MM.1S (cell line): ENCODE data around the gene C19orf38.

Source experiments
- DNase-seq: peaks from one replicate; pipeline ENCODE4 v3.0.0-alpha.2; 2015
- H2AFZ ChIP-seq: fragments of 300-600 bp; sonication (generic); 2 replicates; pipeline ENCODE4 v1.6.0; 2016; ENCODE audit warnings: antibody characterized with exemption, low read length
- H3F3A ChIP-seq: fragments of 300-600 bp; sonication (generic); 2 replicates; pipeline ENCODE4 v1.6.1; 2016; ENCODE audit warnings: mild to moderate bottlenecking, antibody characterized with exemption, low read length, moderate library complexity, mixed read lengths; ENCODE audit not compliant: insufficient read depth
- H3K27ac ChIP-seq: fragments of 300-600 bp; sonication (generic); 2 replicates; pipeline ENCODE4 v1.5.1; 2016; ENCODE audit warnings: mild to moderate bottlenecking, low read length
- H3K27me3 ChIP-seq: fragments of 300-600 bp; sonication (generic); replicated peaks from 2 replicates; pipeline ENCODE4 v1.6.0; 2016; ENCODE audit warnings: low read length; ENCODE audit not compliant: insufficient read depth
- H3K36me3 ChIP-seq: fragments of 300-600 bp; sonication (generic); replicated peaks from 2 replicates; pipeline ENCODE4 v1.6.1; 2016; ENCODE audit warnings: mild to moderate bottlenecking, low read length, mixed read lengths; ENCODE audit not compliant: insufficient read depth
- H3K4me1 ChIP-seq: fragments of 300-600 bp; sonication (generic); 2 replicates; pipeline ENCODE4 v1.6.1; 2016; ENCODE audit warnings: low read length, mixed read lengths
- H3K4me2 ChIP-seq: fragments of 300-600 bp; sonication (generic); 2 replicates; pipeline ENCODE4 v1.6.0; 2016; ENCODE audit warnings: low read depth, low read length
- H3K4me3 ChIP-seq: fragments of 300-600 bp; sonication (generic); 2 replicates; pipeline ENCODE4 v1.5.1; 2016; ENCODE audit warnings: low read length, mixed read lengths
- H3K79me2 ChIP-seq: fragments of 300-600 bp; sonication (generic); 2 replicates; pipeline ENCODE4 v1.6.1; 2016; ENCODE audit warnings: mixed run types, low read length, mixed read lengths
- H3K9ac ChIP-seq: fragments of 300-600 bp; sonication (generic); 2 replicates; pipeline ENCODE4 v1.6.1; 2016; ENCODE audit warnings: low read length, mixed read lengths
- H3K9me2 ChIP-seq: fragments of 300-600 bp; sonication (generic); replicated peaks from 2 replicates; pipeline ENCODE4 v1.6.1; 2016; ENCODE audit warnings: mild to moderate bottlenecking, low read length, mixed read lengths; ENCODE audit not compliant: insufficient read depth
- H3K9me3 ChIP-seq: fragments of 300-600 bp; sonication (generic); replicated peaks from 2 replicates; pipeline ENCODE4 v1.6.1; 2016; ENCODE audit warnings: mild to moderate bottlenecking, low read length, mixed read lengths; ENCODE audit not compliant: insufficient read depth
- H4K20me1 ChIP-seq: fragments of 300-600 bp; sonication (generic); 2 replicates; pipeline ENCODE4 v1.6.1; 2016; ENCODE audit warnings: mild to moderate bottlenecking, low read length, moderate library complexity, mixed read lengths; ENCODE audit not compliant: insufficient read depth
- EZH2 ChIP-seq: fragments of 300-600 bp; sonication (generic); optimal IDR thresholded peaks from 2 replicates; pipeline ENCODE3; 2017; ENCODE audit warnings: low read depth, mild to moderate bottlenecking, antibody characterized with exemption, low read length, mixed read lengths
- EZH2phosphoT487 ChIP-seq: fragments of 300-600 bp; sonication (generic); IDR thresholded peaks from 2 replicates; pipeline ENCODE4 v1.6.1; 2018; ENCODE audit warnings: antibody characterized with exemption, low read length
- TF ChIP-seq, protein P1 (sequence below): fragments of 300-600 bp; sonication (generic); IDR thresholded peaks from 2 replicates; pipeline ENCODE4 v1.5.1; 2016; ENCODE audit warnings: antibody characterized with exemption, low read length, mixed read lengths

Gene C19orf38

GRCh38 chr19:10815969-10816644 lies 32.1 kb upstream of the C19orf38 start:
- no peak overlapping the region for H3K27ac ChIP-seq

DNA sequence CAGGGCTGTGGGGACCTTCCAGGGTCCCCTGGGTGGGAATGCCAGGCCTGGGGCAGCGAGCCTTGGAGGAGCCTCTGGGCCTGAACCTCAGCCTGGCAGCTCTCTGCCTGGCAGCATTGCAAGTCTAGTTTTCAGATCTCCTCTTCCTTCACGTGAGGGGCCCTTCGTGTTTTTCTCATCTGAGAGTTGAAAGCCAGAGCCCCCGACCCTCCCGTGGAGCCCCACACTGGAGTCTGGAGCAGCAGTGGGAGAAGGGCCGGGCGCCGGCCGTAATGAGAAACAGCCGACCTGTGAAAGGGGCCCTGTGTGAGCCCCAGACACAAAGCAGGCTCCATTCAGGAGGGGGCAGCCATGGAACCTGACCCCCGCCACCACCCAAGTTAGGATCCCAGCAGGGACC lies 31.5 kb upstream of the C19orf38 start:
- Histone ChIP-seq H3K27ac (no peak overlapping the region), H3K4me3 (no peak overlapping the region), H4K20me1 (no peaks in the 10 kb centered on the region), H3K4me1 (no peaks in the 10 kb centered on the region), H3F3A (no peaks in the 10 kb centered on the region), H3K27me3 (no peaks in the 10 kb centered on the region), H3K9ac (no peak overlapping the region), H3K36me3 (peaks cover 3% of the 10 kb centered on the region; the same call in 1 of the 2 replicates), H3K9me2 (no peaks in the 10 kb centered on the region), H3K9me3 (no peaks in the 10 kb centered on the region), H3K4me2 (no peak overlapping the region), H3K79me2 (no peaks in the 10 kb centered on the region), H2AFZ (no peak overlapping the region)
- no peak for DNase-seq
- no peak for TF ChIP-seq EZH2phosphoT487
- no peak for TF ChIP-seq EZH2
- TF ChIP-seq, protein P1, sequence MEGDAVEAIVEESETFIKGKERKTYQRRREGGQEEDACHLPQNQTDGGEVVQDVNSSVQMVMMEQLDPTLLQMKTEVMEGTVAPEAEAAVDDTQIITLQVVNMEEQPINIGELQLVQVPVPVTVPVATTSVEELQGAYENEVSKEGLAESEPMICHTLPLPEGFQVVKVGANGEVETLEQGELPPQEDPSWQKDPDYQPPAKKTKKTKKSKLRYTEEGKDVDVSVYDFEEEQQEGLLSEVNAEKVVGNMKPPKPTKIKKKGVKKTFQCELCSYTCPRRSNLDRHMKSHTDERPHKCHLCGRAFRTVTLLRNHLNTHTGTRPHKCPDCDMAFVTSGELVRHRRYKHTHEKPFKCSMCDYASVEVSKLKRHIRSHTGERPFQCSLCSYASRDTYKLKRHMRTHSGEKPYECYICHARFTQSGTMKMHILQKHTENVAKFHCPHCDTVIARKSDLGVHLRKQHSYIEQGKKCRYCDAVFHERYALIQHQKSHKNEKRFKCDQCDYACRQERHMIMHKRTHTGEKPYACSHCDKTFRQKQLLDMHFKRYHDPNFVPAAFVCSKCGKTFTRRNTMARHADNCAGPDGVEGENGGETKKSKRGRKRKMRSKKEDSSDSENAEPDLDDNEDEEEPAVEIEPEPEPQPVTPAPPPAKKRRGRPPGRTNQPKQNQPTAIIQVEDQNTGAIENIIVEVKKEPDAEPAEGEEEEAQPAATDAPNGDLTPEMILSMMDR = no peak

More at GRCh38 chr19:10815969-10816644, 32.1 kb upstream of the C19orf38 start:
- Histone ChIP-seq H4K20me1 (no peaks in the 10 kb centered on the region), H3K9me2 (no peaks in the 10 kb centered on the region), H3K4me3 (no peak overlapping the region), H3K9ac (no peak overlapping the region), H3K4me1 (no peaks in the 10 kb centered on the region), H3K27me3 (no peaks in the 10 kb centered on the region), H2AFZ (no peak overlapping the region), H3K4me2 (no peak overlapping the region), H3K79me2 (no peaks in the 10 kb centered on the region), H3K36me3 (peaks cover 3% of the 10 kb centered on the region; the same call in 1 of the 2 replicates), H3F3A (no peaks in the 10 kb centered on the region), H3K9me3 (no peaks in the 10 kb centered on the region)
- TF ChIP-seq, protein P1 = no peak
- TF ChIP-seq EZH2phosphoT487 (no peak), EZH2 (no peak)
- DNase-seq = no peak

DNA sequence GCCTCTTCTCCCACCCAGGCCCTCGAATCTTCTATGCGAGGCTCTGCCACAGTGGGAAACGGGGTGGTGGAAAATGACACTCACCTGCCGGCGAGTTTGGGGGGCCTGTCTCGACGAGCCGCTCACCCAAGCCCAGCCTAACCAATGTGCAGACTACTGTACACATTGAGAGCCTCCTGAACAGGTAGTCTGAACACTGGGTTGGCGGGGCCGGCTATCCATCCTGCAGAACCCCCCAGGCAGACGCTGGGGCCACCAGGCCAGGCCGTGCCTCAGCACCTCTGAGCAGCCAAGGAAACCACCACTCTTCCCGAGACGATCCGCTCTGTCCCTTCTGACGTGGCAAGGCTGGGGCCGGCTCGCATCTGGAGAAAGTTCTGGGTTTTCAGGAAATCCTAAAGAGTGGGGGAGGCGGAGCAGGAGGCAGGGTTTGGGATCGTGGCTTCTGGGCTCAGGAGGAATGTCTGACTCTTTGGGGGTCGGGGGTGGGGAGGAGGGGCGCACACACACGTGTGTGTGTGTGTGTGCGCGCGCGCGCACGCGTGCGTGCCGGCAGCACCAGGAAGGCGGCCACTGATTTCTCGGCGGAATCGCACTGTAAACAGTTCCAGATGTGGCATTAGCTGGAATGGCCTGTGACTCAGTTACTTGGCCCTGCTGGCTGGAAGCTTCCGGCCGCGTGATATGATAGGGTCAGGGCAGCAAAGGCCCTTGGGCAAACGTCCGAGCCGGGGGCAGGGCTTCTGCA lies 30.8 kb upstream of the C19orf38 start:
- Histone ChIP-seq H3K9me3 (no peaks in the 10 kb centered on the region), H3K27ac (no peak overlapping the region), H3K4me1 (no peaks in the 10 kb centered on the region), H3K9me2 (no peaks in the 10 kb centered on the region), H3K27me3 (no peaks in the 10 kb centered on the region), H3K4me2 (no peak overlapping the region), H2AFZ (no peak overlapping the region), H4K20me1 (no peaks in the 10 kb centered on the region), H3K79me2 (no peaks in the 10 kb centered on the region), H3K9ac (no peak overlapping the region), H3K4me3 (no peak overlapping the region), H3K36me3 (peaks cover 3% of the 10 kb centered on the region; the same call in 1 of the 2 replicates), H3F3A (no peaks in the 10 kb centered on the region)
- DNase-seq = no peak
- no peak for TF ChIP-seq EZH2phosphoT487
- TF ChIP-seq EZH2 = no peak
- TF ChIP-seq, protein P1 = no peak
